GM20431 (cell line): ENCODE measurements around the gene NUP93.

Experiments
- in situ Hi-C: fragments of 300-500 bp; cut with MseI, MboI; formaldehyde crosslinking; loops from one replicate; pipeline ENCODE4 v1.15.0; 2020; ENCODE audit warnings: low sequenced_read_pairs; ENCODE audit not compliant: unreplicated experiment

The NUP93 gene

GRCh38 chr16:56860226-56861020, 130.5 kb downstream of the NUP93 start:
- in situ Hi-C loops = loop anchor here (10.0 kb wide), 1 partner anchor 94 kb away; no protein-coding TSS in a partner anchor

GRCh38 chr16:56861092-56861610, 131.2 kb downstream of the NUP93 start:
- in situ Hi-C loops = loop anchor here (10.0 kb wide), 1 partner anchor 94 kb away; no protein-coding TSS in a partner anchor

- in situ Hi-C loops = loop anchor here (10.0 kb wide), 1 partner anchor 93 kb away; no protein-coding TSS in a partner anchor
These were observed 131.8 kb downstream of the NUP93 start for GRCh38 chr16:56861756-56862155.

GRCh38 chr16:56862776-56863175, 132.8 kb downstream of the NUP93 start:
- in situ Hi-C loops = loop anchor here (10.0 kb wide), 1 partner anchor 92 kb away; no protein-coding TSS in a partner anchor

- in situ Hi-C loops = loop anchor here (10.0 kb wide), 1 partner anchor 90 kb away; no protein-coding TSS in a partner anchor
These were observed 135.0 kb downstream of the NUP93 start, which contains the start of gene SLC12A3 for GRCh38 chr16:56864960-56865359. Gene SLC12A3 (plus strand): TSS chr16:56865207. CDS start chr16:56865236, 29 bp downstream.

- in situ Hi-C loops = loop anchor here (10.0 kb wide), 1 partner anchor 89 kb away; no protein-coding TSS in a partner anchor
These were observed 135.6 kb downstream of the NUP93 start for GRCh38 chr16:56865394-56866062.

GRCh38 chr16:56866955-56867830, 137.3 kb downstream of the NUP93 start:
- in situ Hi-C loops = loop anchor here (10.0 kb wide), 1 partner anchor 88 kb away; no protein-coding TSS in a partner anchor

- in situ Hi-C loops = loop anchor here (10.0 kb wide), 1 partner anchor 87 kb away; no protein-coding TSS in a partner anchor
These were observed 138.2 kb downstream of the NUP93 start for GRCh38 chr16:56868175-56868574.

- in situ Hi-C loops = loop anchor here (10.0 kb wide), 1 partner anchor 86 kb away; no protein-coding TSS in a partner anchor
These were observed 138.8 kb downstream of the NUP93 start for GRCh38 chr16:56868766-56869165.

- in situ Hi-C loops = loop anchor here (10.0 kb wide), 1 partner anchor 85 kb away; no protein-coding TSS in a partner anchor
These were observed 139.8 kb downstream of the NUP93 start for GRCh38 chr16:56869513-56870275.

- in situ Hi-C loops = no loop called here
These were observed 140.5 kb downstream of the NUP93 start for GRCh38 chr16:56870276-56870888.

- in situ Hi-C loops = no loop called here
These were observed 141.3 kb downstream of the NUP93 start for GRCh38 chr16:56871172-56871593.

- in situ Hi-C loops = no loop called here
These were observed 143.0 kb downstream of the NUP93 start for GRCh38 chr16:56872863-56873391.

GRCh38 chr16:56874800-56875199, 144.9 kb downstream of the NUP93 start:
- in situ Hi-C loops = no loop called here

GRCh38 chr16:56876048-56876447, 146.1 kb downstream of the NUP93 start:
- in situ Hi-C loops = no loop called here

- in situ Hi-C loops = no loop called here
These were observed 147.7 kb downstream of the NUP93 start for GRCh38 chr16:56877486-56878182.

- in situ Hi-C loops = no loop called here
These were observed 148.4 kb downstream of the NUP93 start for GRCh38 chr16:56878282-56878854.
